GM19025 (cell line): ENCODE measurements around the gene PRMT1.

Experiments used
- ATAC-seq: cut with Tn5 transposase; IDR thresholded peaks from one replicate; pipeline ENCODE4 v1.9.1; 2021; ENCODE audit warnings: mild to moderate bottlenecking, low read depth, moderate library complexity; ENCODE audit not compliant: unreplicated experiment

PRMT1 gene

GRCh38 chr19:49651029-49651819, 25.8 kb upstream of the PRMT1 start:
- no peak for ATAC-seq

DNA sequence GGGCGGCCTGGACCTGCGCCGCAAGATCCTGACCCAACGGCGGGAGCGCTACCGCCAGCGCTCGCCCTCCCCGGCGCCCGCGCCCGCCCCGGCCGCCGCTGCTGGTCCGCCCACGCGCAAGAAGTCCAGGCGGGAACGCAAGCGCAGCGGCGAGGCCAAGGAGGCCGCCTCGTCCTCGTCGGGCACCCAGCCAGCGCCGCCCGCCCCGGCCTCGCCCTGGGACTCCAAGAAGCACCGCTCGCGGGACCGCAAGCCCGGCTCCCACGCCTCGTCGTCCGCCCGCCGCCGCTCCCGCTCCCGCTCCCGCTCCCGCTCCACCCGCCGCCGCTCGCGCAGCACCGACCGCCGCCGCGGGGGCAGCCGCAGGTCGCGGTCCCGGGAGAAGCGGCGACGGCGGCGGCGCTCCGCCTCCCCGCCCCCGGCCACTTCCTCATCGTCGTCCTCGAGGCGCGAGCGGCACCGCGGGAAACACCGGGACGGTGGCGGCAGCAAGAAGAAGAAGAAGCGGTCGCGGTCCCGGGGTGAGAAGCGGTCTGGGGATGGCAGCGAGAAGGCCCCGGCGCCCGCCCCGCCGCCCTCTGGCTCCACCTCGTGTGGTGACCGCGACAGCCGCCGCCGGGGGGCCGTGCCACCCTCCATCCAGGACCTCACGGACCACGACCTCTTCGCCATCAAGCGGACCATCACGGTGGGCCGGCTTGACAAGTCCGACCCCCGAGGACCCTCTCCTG, 25.1 kb upstream of the PRMT1 start:
- ATAC-seq, result no peak

DNA sequence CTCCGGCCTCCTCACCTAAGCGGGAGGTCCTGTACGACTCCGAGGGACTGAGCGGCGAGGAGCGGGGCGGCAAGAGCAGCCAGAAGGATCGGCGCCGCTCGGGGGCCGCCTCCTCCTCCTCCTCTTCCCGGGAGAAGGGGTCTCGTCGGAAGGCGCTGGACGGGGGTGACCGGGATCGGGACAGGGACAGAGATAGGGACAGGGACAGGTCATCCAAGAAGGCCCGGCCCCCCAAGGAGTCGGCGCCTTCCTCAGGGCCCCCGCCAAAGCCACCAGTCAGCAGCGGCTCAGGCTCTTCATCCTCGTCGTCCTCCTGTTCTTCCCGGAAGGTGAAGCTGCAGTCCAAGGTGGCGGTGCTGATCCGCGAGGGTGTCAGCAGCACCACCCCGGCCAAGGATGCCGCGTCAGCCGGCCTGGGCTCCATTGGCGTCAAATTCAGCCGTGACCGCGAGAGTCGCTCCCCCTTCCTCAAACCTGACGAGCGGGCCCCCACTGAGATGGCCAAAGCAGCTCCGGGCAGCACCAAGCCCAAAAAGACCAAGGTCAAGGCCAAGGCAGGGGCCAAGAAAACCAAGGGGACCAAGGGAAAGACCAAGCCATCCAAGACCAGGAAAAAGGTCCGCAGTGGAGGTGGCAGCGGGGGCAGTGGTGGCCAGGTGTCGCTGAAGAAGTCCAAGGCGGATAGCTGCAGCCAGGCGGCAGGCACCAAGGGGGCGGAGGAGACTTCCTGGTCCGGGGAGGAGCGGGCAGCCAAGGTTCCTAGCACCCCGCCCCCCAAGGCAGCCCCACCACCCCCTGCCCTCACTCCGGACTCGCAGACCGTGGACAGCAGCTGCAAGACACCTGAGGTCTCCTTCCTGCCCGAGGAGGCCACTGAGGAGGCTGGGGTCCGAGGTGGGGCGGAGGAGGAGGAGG, 24.3 kb upstream of the PRMT1 start:
- no peak for ATAC-seq

- no peak for ATAC-seq
Measured at GRCh38 chr19:49653466-49653806, 23.6 kb upstream of the PRMT1 start.

- ATAC-seq, result no peak
Measured at GRCh38 chr19:49654581-49654980, 22.5 kb upstream of the PRMT1 start.

GRCh38 chr19:49655570-49656455, 21.3 kb upstream of the PRMT1 start:
- no peak for ATAC-seq

DNA sequence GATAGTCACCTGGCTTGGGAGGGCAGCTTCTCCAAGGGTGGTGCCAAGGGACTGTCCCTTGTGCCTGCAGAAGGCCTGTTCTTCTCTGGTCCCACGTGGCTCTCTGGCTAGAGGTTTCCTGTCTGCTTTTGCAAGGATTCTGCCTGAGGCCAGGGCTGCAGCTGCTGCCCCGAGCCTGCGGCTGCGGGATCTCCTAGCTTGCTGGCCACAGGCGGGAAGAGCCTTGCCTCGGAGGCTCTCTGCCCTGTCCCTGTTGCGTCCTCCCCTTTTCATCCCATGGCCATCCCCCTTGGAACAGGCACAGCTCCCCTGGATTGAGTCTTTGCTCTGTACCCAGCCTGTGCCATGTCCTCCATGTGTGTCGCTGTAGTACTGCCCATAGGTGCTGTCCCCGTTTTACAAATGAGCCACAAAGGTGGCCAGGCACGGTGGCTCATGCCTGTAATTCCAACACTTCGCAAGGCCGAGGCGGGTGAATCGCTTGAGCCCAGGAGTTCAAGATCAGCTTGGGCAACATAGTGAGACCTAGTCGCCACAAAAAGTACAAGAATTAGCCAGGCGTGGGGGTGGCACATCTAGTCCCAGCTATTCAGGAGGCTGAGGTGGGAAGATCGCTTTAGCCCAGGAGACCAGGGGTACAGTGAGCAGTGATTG, 20.5 kb upstream of the PRMT1 start:
- ATAC-seq, result no peak

DNA sequence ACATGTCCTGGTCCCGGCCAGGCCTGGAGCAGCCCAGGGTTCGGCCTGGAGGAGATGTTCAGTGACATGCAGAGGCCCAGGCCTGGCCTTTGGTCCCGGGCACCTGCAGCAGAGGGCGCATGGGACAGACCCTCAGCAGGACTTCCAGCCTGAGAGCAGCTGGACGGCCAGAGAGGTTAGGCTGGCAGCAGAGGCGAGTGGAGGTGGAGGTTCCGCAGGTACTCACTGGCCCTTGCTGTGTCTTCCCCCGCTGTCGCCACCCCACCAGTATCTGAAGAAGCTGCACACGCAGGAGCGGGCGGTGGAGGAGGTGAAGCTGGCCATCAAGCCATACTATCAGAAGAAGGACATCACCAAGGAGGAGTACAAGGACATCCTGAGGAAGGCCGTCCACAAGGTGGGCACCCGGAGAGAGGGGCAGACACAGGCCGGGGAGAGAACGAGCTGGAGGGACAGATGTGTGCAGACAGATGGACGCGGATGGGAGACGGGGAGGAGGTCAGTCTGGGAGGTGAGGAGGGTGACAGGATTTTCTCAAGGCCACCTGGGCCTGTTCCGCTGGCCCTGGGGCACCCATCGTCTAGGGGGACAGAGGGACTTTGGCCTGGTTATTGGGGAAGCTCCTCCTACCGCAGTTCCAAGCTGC, 19.5 kb upstream of the PRMT1 start:
- no peak for ATAC-seq

DNA sequence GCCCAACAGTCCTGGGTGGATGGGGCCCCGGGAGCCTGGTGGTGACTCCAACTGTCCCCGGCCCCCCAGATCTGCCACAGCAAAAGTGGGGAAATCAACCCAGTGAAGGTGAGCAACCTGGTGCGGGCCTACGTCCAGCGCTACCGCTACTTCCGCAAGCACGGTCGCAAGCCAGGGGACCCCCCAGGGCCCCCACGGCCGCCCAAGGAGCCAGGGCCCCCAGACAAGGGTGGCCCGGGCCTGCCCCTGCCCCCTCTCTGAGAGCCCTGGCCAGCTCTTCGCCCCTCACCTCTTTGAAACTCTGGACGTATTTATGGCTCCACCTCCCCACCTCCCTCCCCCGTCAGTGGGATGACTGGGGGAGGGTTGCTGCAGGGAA, 18.9 kb upstream of the PRMT1 start:
- no peak for ATAC-seq

- ATAC-seq, result no peak
Measured at GRCh38 chr19:49658566-49659442, 18.3 kb upstream of the PRMT1 start.

DNA sequence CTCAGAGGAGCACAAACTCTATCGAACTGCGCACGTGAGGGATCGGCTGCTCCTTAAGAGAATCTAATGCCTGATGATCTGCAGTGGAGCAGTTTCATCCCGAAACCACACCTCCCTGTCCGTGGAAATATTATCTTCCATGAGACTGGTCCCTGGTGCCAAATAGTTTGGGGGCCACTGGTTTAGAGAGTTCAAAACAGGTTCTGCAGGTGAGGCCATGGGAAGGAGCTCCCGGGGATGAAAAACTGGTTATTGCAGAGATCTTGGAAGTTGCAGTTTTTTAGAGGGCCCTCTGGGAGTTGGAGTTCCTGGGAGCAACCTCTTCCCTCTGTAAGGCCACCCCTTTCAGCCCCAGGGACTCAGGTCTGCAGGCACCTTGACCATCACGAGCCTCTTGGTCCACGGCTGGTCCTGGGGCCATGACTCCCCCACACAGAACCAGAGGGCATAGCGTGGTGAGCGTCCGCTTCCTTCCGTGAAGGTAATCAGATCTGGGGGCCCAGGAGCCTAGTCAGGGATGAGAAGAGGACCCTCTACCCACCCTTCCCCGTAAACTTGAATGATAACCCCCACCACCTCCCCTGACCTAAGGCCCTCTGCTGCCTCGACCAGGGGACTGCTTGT, 16.6 kb upstream of the PRMT1 start:
- ATAC-seq, result no peak

- no peak for ATAC-seq
Measured at GRCh38 chr19:49662011-49662410, 15.1 kb upstream of the PRMT1 start.

GRCh38 chr19:49663224-49663623, 13.8 kb upstream of the PRMT1 start:
- ATAC-seq, result no peak

- ATAC-seq, result peak; percentile 33
Measured at GRCh38 chr19:49664171-49665035, 12.7 kb upstream of the PRMT1 start.

DNA sequence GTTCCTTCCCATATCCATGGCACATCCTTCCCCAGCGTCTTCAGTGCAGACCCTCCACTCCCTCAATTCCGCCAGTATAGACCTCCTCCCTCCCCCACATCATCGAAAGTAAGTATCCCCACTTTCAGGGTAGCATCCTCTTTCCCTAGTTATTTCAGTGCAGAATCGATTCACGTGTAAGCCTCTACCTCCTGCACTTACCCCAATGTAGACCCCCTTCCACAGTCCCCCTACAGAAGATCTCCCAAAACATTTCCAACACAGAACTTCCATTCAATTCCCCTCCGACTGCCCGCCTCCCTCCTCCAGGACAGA, 12.1 kb upstream of the PRMT1 start:
- no peak for ATAC-seq

- ATAC-seq, result peak; percentile 79
Measured at GRCh38 chr19:49665351-49666119, 11.5 kb upstream of the PRMT1 start, which contains the start of the genes BCL2L12 and IRF3. Gene BCL2L12 (plus strand): TSS chr19:49665933. CDS start chr19:49666693, 760 bp downstream. Gene IRF3 (minus strand): TSS chr19:49665857. CDS start chr19:49664838, 1,019 bp downstream.
